Measurements from ENCODE around the gene PPIF. TPM values are rescaled to one million over a fixed set of nuclear protein-coding genes. Genes with fewer than 3 reads are reported as not detected.
"Not testable (repeated sequence)": the region's sequence is repeated elsewhere in the genome, so short reads cannot be mapped to it uniquely, and the experiment has no call there.

Gene PPIF
- total RNA-seq, 1 experiment from 2014 or later, result 160 TPM

- ChIA-PET POLR2A (ENCODE audit: low non-redundant PET) (no interaction called here), CTCF (no interaction called here)
- Histone ChIP-seq H3K4me1 (ENCODE audit: insufficient read depth, low read length, poor library complexity, severe bottlenecking) (no peaks in the 10 kb centered on the region), H3K9me3 (ENCODE audit: low read depth, low read length, poor library complexity, severe bottlenecking) (no peaks in the 10 kb centered on the region), H3K27me3 (replicated peaks; ENCODE audit: insufficient read depth, low read depth, low read length, poor library complexity) (no peaks in the 10 kb centered on the region), H3K4me3 (ENCODE audit: low read depth, low read length, poor library complexity, severe bottlenecking) (no peak overlapping the region), H3K36me3 (ENCODE audit: insufficient read depth, low read length, poor library complexity, severe bottlenecking) (no peaks in the 10 kb centered on the region), H3K27ac (ENCODE audit: low read depth, low read length, poor library complexity, severe bottlenecking) (no peak overlapping the region)
- TF ChIP-seq CTCF (conservative IDR thresholded peaks at IDR 0.05; ENCODE audit: low read depth, low read length) (no peak), EZH2 (IDR thresholded peaks at IDR 0.05; ENCODE audit: borderline replicate concordance, low read depth, low read length, poor library complexity, severe bottlenecking) (no peak)
- no peak for DNase-seq (ENCODE audit: low spot score)
- no TSS peak for BruUV-seq (replicated peaks)
- intact Hi-C loops (cut with micrococcal nuclease; ENCODE audit: unreplicated experiment), result no loop called here
Measured at GRCh38 chr10:79336739-79337138, 10.5 kb upstream of the PPIF start.

- POLR2A ChIA-PET (ENCODE audit: low non-redundant PET); CTCF ChIA-PET; intact Hi-C loops (cut with micrococcal nuclease; ENCODE audit: unreplicated experiment); H3K4me1 ChIP-seq (ENCODE audit: insufficient read depth, low read length, poor library complexity, severe bottlenecking); H3K9me3 ChIP-seq (ENCODE audit: low read depth, low read length, poor library complexity, severe bottlenecking); BruUV-seq (replicated peaks); DNase-seq (ENCODE audit: low spot score); H3K36me3 ChIP-seq (ENCODE audit: insufficient read depth, low read length, poor library complexity, severe bottlenecking); H3K4me3 ChIP-seq (ENCODE audit: low read depth, low read length, poor library complexity, severe bottlenecking); H3K27me3 ChIP-seq (replicated peaks; ENCODE audit: insufficient read depth, low read depth, low read length, poor library complexity); H3K27ac ChIP-seq (ENCODE audit: low read depth, low read length, poor library complexity, severe bottlenecking): not testable (repeated sequence)
Measured at GRCh38 chr10:79337783-79338469, 9.3 kb upstream of the PPIF start.

GRCh38 chr10:79339266-79339665 lies 8.0 kb upstream of the PPIF start:
- H3K27me3 ChIP-seq (replicated peaks; ENCODE audit: insufficient read depth, low read depth, low read length, poor library complexity), result no peaks in the 10 kb centered on the region
- no peaks in the 10 kb centered on the region for H3K9me3 ChIP-seq (ENCODE audit: low read depth, low read length, poor library complexity, severe bottlenecking)
- POLR2A ChIA-PET (ENCODE audit: low non-redundant PET), result no interaction called here
- no peak overlapping the region for H3K27ac ChIP-seq (ENCODE audit: low read depth, low read length, poor library complexity, severe bottlenecking)
- H3K4me1 ChIP-seq (ENCODE audit: insufficient read depth, low read length, poor library complexity, severe bottlenecking), result no peaks in the 10 kb centered on the region
- no peak overlapping the region for H3K4me3 ChIP-seq (ENCODE audit: low read depth, low read length, poor library complexity, severe bottlenecking)
- BruUV-seq (replicated peaks), result no TSS peak
- no peaks in the 10 kb centered on the region for H3K36me3 ChIP-seq (ENCODE audit: insufficient read depth, low read length, poor library complexity, severe bottlenecking)
- CTCF ChIA-PET, result no interaction called here
- intact Hi-C loops (cut with micrococcal nuclease; ENCODE audit: unreplicated experiment), result no loop called here
- no peak for DNase-seq (ENCODE audit: low spot score)
- TF ChIP-seq CTCF (conservative IDR thresholded peaks at IDR 0.05; ENCODE audit: low read depth, low read length) (no peak), EZH2 (IDR thresholded peaks at IDR 0.05; ENCODE audit: borderline replicate concordance, low read depth, low read length, poor library complexity, severe bottlenecking) (no peak)

GRCh38 chr10:79340646-79341244 lies 6.5 kb upstream of the PPIF start:
- CTCF ChIA-PET, result no interaction called here
- no peaks in the 10 kb centered on the region for H3K9me3 ChIP-seq (ENCODE audit: low read depth, low read length, poor library complexity, severe bottlenecking)
- BruUV-seq (replicated peaks), result no TSS peak
- intact Hi-C loops (cut with micrococcal nuclease; ENCODE audit: unreplicated experiment), result no loop called here
- DNase-seq (ENCODE audit: low spot score), result no peak
- no peaks in the 10 kb centered on the region for H3K27me3 ChIP-seq (replicated peaks; ENCODE audit: insufficient read depth, low read depth, low read length, poor library complexity)
- H3K27ac ChIP-seq (ENCODE audit: low read depth, low read length, poor library complexity, severe bottlenecking), result no peak overlapping the region
- no peaks in the 10 kb centered on the region for H3K4me1 ChIP-seq (ENCODE audit: insufficient read depth, low read length, poor library complexity, severe bottlenecking)
- TF ChIP-seq EZH2 (IDR thresholded peaks at IDR 0.05; ENCODE audit: borderline replicate concordance, low read depth, low read length, poor library complexity, severe bottlenecking) (no peak), CTCF (conservative IDR thresholded peaks at IDR 0.05; ENCODE audit: low read depth, low read length) (no peak)
- H3K36me3 ChIP-seq (ENCODE audit: insufficient read depth, low read length, poor library complexity, severe bottlenecking), result no peaks in the 10 kb centered on the region
- H3K4me3 ChIP-seq (ENCODE audit: low read depth, low read length, poor library complexity, severe bottlenecking), result no peak overlapping the region
- POLR2A ChIA-PET (ENCODE audit: low non-redundant PET), result no interaction called here

All from A673 (cell line).